ENCODE results near the gene MDFIC2.

- TF ChIP-seq POLR2A (IDR thresholded peaks at IDR 0.05): no peak
- TF ChIP-seq CTCF (IDR thresholded peaks at IDR 0.05): no peak
Measured at GRCh38 chr3:70308760-70309159, 3.7 kb downstream of the MDFIC2 start.
